ENCODE data around the gene CDK3.
A peak's percentile ranks its signal among the peaks of the same experiment; 100 is the strongest.

- TF ChIP-seq, protein P1, sequence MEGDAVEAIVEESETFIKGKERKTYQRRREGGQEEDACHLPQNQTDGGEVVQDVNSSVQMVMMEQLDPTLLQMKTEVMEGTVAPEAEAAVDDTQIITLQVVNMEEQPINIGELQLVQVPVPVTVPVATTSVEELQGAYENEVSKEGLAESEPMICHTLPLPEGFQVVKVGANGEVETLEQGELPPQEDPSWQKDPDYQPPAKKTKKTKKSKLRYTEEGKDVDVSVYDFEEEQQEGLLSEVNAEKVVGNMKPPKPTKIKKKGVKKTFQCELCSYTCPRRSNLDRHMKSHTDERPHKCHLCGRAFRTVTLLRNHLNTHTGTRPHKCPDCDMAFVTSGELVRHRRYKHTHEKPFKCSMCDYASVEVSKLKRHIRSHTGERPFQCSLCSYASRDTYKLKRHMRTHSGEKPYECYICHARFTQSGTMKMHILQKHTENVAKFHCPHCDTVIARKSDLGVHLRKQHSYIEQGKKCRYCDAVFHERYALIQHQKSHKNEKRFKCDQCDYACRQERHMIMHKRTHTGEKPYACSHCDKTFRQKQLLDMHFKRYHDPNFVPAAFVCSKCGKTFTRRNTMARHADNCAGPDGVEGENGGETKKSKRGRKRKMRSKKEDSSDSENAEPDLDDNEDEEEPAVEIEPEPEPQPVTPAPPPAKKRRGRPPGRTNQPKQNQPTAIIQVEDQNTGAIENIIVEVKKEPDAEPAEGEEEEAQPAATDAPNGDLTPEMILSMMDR (IDR thresholded peaks at IDR 0.05), result no peak
- no peak for TF ChIP-seq HDAC2 (IDR thresholded peaks at IDR 0.05)
- no peak for TF ChIP-seq RFX5 (IDR thresholded peaks at IDR 0.05)
- TF ChIP-seq MAFK (IDR thresholded peaks at IDR 0.05; ENCODE audit: partially characterized antibody), result peak; percentile 35
- no peak for TF ChIP-seq EP300 (IDR thresholded peaks at IDR 0.05)
- TF ChIP-seq, protein P2, sequence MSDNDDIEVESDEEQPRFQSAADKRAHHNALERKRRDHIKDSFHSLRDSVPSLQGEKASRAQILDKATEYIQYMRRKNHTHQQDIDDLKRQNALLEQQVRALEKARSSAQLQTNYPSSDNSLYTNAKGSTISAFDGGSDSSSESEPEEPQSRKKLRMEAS (IDR thresholded peaks at IDR 0.05), result no peak
- TF ChIP-seq NFE2L2 (conservative IDR thresholded peaks at IDR 0.05; ENCODE audit: low read length), result no peak
- no peak for TF ChIP-seq POLR2A (IDR thresholded peaks at IDR 0.05; ENCODE audit: low read length)
- TF ChIP-seq MAZ (IDR thresholded peaks at IDR 0.05; ENCODE audit: borderline replicate concordance, low read depth, low read length), result no peak
- no peak for TF ChIP-seq POLR2AphosphoS2 (conservative IDR thresholded peaks at IDR 0.05; ENCODE audit: low read length)
- TF ChIP-seq, protein P3, sequence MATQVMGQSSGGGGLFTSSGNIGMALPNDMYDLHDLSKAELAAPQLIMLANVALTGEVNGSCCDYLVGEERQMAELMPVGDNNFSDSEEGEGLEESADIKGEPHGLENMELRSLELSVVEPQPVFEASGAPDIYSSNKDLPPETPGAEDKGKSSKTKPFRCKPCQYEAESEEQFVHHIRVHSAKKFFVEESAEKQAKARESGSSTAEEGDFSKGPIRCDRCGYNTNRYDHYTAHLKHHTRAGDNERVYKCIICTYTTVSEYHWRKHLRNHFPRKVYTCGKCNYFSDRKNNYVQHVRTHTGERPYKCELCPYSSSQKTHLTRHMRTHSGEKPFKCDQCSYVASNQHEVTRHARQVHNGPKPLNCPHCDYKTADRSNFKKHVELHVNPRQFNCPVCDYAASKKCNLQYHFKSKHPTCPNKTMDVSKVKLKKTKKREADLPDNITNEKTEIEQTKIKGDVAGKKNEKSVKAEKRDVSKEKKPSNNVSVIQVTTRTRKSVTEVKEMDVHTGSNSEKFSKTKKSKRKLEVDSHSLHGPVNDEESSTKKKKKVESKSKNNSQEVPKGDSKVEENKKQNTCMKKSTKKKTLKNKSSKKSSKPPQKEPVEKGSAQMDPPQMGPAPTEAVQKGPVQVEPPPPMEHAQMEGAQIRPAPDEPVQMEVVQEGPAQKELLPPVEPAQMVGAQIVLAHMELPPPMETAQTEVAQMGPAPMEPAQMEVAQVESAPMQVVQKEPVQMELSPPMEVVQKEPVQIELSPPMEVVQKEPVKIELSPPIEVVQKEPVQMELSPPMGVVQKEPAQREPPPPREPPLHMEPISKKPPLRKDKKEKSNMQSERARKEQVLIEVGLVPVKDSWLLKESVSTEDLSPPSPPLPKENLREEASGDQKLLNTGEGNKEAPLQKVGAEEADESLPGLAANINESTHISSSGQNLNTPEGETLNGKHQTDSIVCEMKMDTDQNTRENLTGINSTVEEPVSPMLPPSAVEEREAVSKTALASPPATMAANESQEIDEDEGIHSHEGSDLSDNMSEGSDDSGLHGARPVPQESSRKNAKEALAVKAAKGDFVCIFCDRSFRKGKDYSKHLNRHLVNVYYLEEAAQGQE (IDR thresholded peaks at IDR 0.05), result no peak
- TF ChIP-seq EHF (CRISPR knock-in tag; IDR thresholded peaks at IDR 0.05), result no peak
- no peak for TF ChIP-seq SMC3 (IDR thresholded peaks at IDR 0.05)
- TF ChIP-seq CEBPB (IDR thresholded peaks at IDR 0.05), result no peak
Observed at GRCh38 chr17:75981019-75981615, 19.5 kb upstream of the CDK3 start.

All from A549 (cell line).